CD4-positive, alpha-beta T cell (primary cell): ENCODE results near the gene CEP135. TPM values are rescaled to one million over a fixed set of nuclear protein-coding genes. Genes with fewer than 3 reads are reported as not detected.

ENCODE experiments used
- ATAC-seq: fragments of 200-7000 bp; cut with Tn5 transposase; one replicate; pipeline ENCODE4 v1.10.0; 2022; ENCODE audit warnings: mild to moderate bottlenecking; ENCODE audit not compliant: poor library complexity
- CTCF ChIA-PET: fragments of 350-600 bp; sonication (Branson Sonifier 250); formaldehyde crosslinking; loops from one replicate; lab custom pipeline; 2021; ENCODE audit warnings: antibody characterized with exemption, inconsistent platforms; lab: Charles Lee
- POLR2A ChIA-PET: fragments of 350-600 bp; sonication (Branson Sonifier 250); formaldehyde crosslinking; loops from one replicate; lab custom pipeline; 2021; ENCODE audit warnings: antibody characterized with exemption, inconsistent platforms; lab: Charles Lee
- DNase-seq, 14 experiments: peaks; one replicate each; pipeline ENCODE4 v3.0.0-alpha.2; 2013 to 2020; ENCODE audit warnings: mixed read lengths in 2 of 14
- H3K27ac ChIP-seq, 2 donors: one replicate each; pipeline versions ENCODE4 v1.5.1 to v1.7.0; 2013; ENCODE audit warnings: low read length in 2 of 2, low read depth in 1 of 2, mild to moderate bottlenecking in 1 of 2
- H3K27me3 ChIP-seq, 2 experiments: 1 replicate in 1 of 2; 2 replicates in 1 of 2; pipeline versions ENCODE4 v1.6.1 to v1.7.0; 2013; ENCODE audit warnings: low read length in 2 of 2, control low read depth in 1 of 2, mild to moderate bottlenecking in 1 of 2, moderate library complexity in 1 of 2; ENCODE audit not compliant: insufficient read depth in 2 of 2, control insufficient read depth in 1 of 2
- H3K36me3 ChIP-seq: one replicate; pipeline ENCODE4 v1.6.1; 2013; ENCODE audit warnings: low read length, control low read depth; ENCODE audit not compliant: insufficient read depth
- H3K4me1 ChIP-seq: one replicate; pipeline ENCODE4 v1.6.1; 2013; ENCODE audit warnings: low read length, control low read depth; ENCODE audit not compliant: insufficient read depth
- H3K4me3 ChIP-seq: one replicate; pipeline ENCODE4 v1.5.1; 2013; ENCODE audit warnings: mild to moderate bottlenecking, low read length, moderate library complexity
- H3K9me3 ChIP-seq, 2 experiments: 1 replicate in 1 of 2; 2 replicates in 1 of 2; pipeline versions ENCODE4 v1.6.1 to v1.7.0; 2013; ENCODE audit warnings: low read length in 2 of 2, mild to moderate bottlenecking in 2 of 2, control low read depth in 1 of 2, moderate library complexity in 1 of 2; ENCODE audit not compliant: control insufficient read depth in 1 of 2, insufficient read depth in 1 of 2
- H3K27ac Mint-ChIP-seq: one replicate; pipeline ENCODE4 v1.8.0; 2020; ENCODE audit warnings: mixed read lengths
- H3K27me3 Mint-ChIP-seq: one replicate; pipeline ENCODE4 v1.8.0; 2021; ENCODE audit warnings: mixed read lengths
- H3K36me3 Mint-ChIP-seq: one replicate; pipeline ENCODE4 v1.8.0; 2021; ENCODE audit warnings: low read depth, mixed read lengths
- H3K4me1 Mint-ChIP-seq: one replicate; pipeline ENCODE4 v1.8.0; 2021; ENCODE audit warnings: low read depth, mixed read lengths
- H3K4me3 Mint-ChIP-seq: one replicate; pipeline ENCODE4 v1.8.0; 2020; ENCODE audit warnings: mild to moderate bottlenecking, mixed read lengths
- H3K9me3 Mint-ChIP-seq: one replicate; pipeline ENCODE4 v1.8.0; 2020; ENCODE audit warnings: mixed read lengths
- CTCF ChIP-seq: fragments of 200-600 bp; IDR thresholded peaks from one replicate; pipeline ENCODE4 v1.8.0; 2022; ENCODE audit warnings: antibody characterized with exemption, mild to moderate bottlenecking
- intact Hi-C, 2 experiments: fragments of 100-400 bp; cut with DNase I in 1 of 2; cut with micrococcal nuclease in 1 of 2; formaldehyde crosslinking; loops; one replicate each; pipeline versions ENCODE4 v1.15.1 to v1.9.0; 2023 to 2025; cut with DNase I, micrococcal nuclease
- total RNA-seq, 174 experiments: library from RNA in 2 of 174; stranded (reverse) in 2 of 174; gene quantifications; one replicate each; pipeline ENCODE4 v1.2.3 and lab custom pipeline; 2021 to 2026

The CEP135 gene
- total RNA-seq, 2 experiments from 2014 or later, result 19.6 to 21.0 TPM

GRCh38 chr4:55912249-55912648, 36.5 kb upstream of the CEP135 start:
- ATAC-seq (no peak), DNase-seq (no peak)
- no peak overlapping the region for H3K4me3 ChIP-seq
- ChIA-PET POLR2A (no interaction called here), CTCF (no interaction called here)
- no peaks in the 10 kb centered on the region for H3K9me3 ChIP-seq
- no peak for TF ChIP-seq CTCF
- no peak overlapping the region for H3K27ac Mint-ChIP-seq
- no peaks in the 10 kb centered on the region for H3K36me3 ChIP-seq
- H3K27ac ChIP-seq, result no peak overlapping the region
- intact Hi-C loops, result no loop called here
- H3K36me3 Mint-ChIP-seq, result peaks cover 4% of the 10 kb centered on the region
- H3K27me3 Mint-ChIP-seq, result no peaks in the 10 kb centered on the region
- peaks cover 7% of the 10 kb centered on the region for H3K4me1 Mint-ChIP-seq
- H3K4me1 ChIP-seq, result no peaks in the 10 kb centered on the region
- no peaks in the 10 kb centered on the region for H3K27me3 ChIP-seq
- no peaks in the 10 kb centered on the region for H3K9me3 Mint-ChIP-seq
- no peak overlapping the region for H3K4me3 Mint-ChIP-seq

- ChIA-PET CTCF (no interaction called here), POLR2A (no interaction called here)
- H3K36me3 Mint-ChIP-seq, result no peaks in the 10 kb centered on the region
- DNase-seq (no peak), ATAC-seq (no peak)
- intact Hi-C loops, result no loop called here
- H3K9me3 Mint-ChIP-seq, result no peaks in the 10 kb centered on the region
- no peak for TF ChIP-seq CTCF
- Histone ChIP-seq H3K9me3 (no peaks in the 10 kb centered on the region), H3K27ac (no peak overlapping the region), H3K4me3 (no peak overlapping the region), H3K4me1 (no peaks in the 10 kb centered on the region), H3K36me3 (no peaks in the 10 kb centered on the region), H3K27me3 (no peaks in the 10 kb centered on the region)
- no peak overlapping the region for H3K27ac Mint-ChIP-seq
- no peaks in the 10 kb centered on the region for H3K4me1 Mint-ChIP-seq
- no peak overlapping the region for H3K4me3 Mint-ChIP-seq
- no peaks in the 10 kb centered on the region for H3K27me3 Mint-ChIP-seq
Observed at GRCh38 chr4:55920571-55920970, 28.2 kb upstream of the CEP135 start.

- DNase-seq (no peak), ATAC-seq (no peak)
- ChIA-PET CTCF (no interaction called here), POLR2A (no interaction called here)
- Mint-ChIP-seq H3K4me1 (no peaks in the 10 kb centered on the region), H3K9me3 (no peaks in the 10 kb centered on the region), H3K4me3 (no peak overlapping the region), H3K36me3 (no peaks in the 10 kb centered on the region), H3K27me3 (no peaks in the 10 kb centered on the region), H3K27ac (no peak overlapping the region)
- TF ChIP-seq CTCF, result no peak
- Histone ChIP-seq H3K27ac (no peak overlapping the region), H3K4me1 (no peaks in the 10 kb centered on the region), H3K9me3 (no peaks in the 10 kb centered on the region), H3K36me3 (no peaks in the 10 kb centered on the region), H3K27me3 (no peaks in the 10 kb centered on the region), H3K4me3 (no peak overlapping the region)
- intact Hi-C loops, result no loop called here
Observed at GRCh38 chr4:55921093-55921492, 27.7 kb upstream of the CEP135 start.
